ENCODE data around the gene CACNB1.

- TF ChIP-seq CTCF (IDR thresholded peaks at IDR 0.05) (no peak), EP300 (IDR thresholded peaks at IDR 0.05) (no peak), POLR2A (IDR thresholded peaks at IDR 0.05) (no peak)
Observed at GRCh38 chr17:39165841-39166349, 31.6 kb downstream of the CACNB1 start, which contains the start of gene ARL5C.

Data from tibial nerve (tissue), 4 donors.